ACHN (cell line): ENCODE measurements around the gene AGTR1.

Experiments used
- DNase-seq: peaks from one replicate; pipeline ENCODE4 v3.0.0-alpha.2; 2015
- in situ Hi-C: cut with HindIII; loops from 2 replicates; pipeline ENCODE4 v1.10.0; 2017; ENCODE audit warnings: low sequenced_read_pairs, low pct_ligation_motif_present, low pct_unique_long_range_greater_than_20kb

The AGTR1 gene

GRCh38 chr3:148791920-148792319, 94.2 kb downstream of the AGTR1 start:
- DNase-seq: no peak
- in situ Hi-C loops: no loop called here

GRCh38 chr3:148792516-148792915, 94.8 kb downstream of the AGTR1 start:
- in situ Hi-C loops: no loop called here
- DNase-seq: no peak
